Glutamatergic neuron (in vitro differentiated cells): ENCODE data around the gene GNG7. TPM values are rescaled to one million over a fixed set of nuclear protein-coding genes. Genes with fewer than 3 reads are reported as not detected.

Experiments used
- DNase-seq: peaks from one replicate; pipeline ENCODE4 v3.0.0; 2022
- H3K27ac Mint-ChIP-seq: one replicate; pipeline ENCODE4 v1.8.0; 2020; ENCODE audit warnings: mild to moderate bottlenecking, mixed read lengths, inconsistent platforms; ENCODE audit not compliant: unreplicated experiment
- H3K27me3 Mint-ChIP-seq: one replicate; pipeline ENCODE4 v1.8.0; 2020; ENCODE audit warnings: mild to moderate bottlenecking, moderate library complexity, mixed read lengths, inconsistent platforms; ENCODE audit not compliant: unreplicated experiment
- H3K36me3 Mint-ChIP-seq: one replicate; pipeline ENCODE4 v1.8.0; 2020; ENCODE audit warnings: mild to moderate bottlenecking, mixed read lengths, inconsistent platforms; ENCODE audit not compliant: unreplicated experiment
- H3K4me1 Mint-ChIP-seq: one replicate; pipeline ENCODE4 v1.8.0; 2020; ENCODE audit warnings: mild to moderate bottlenecking, low read depth, mixed read lengths, inconsistent platforms; ENCODE audit not compliant: unreplicated experiment
- H3K4me3 Mint-ChIP-seq: one replicate; pipeline ENCODE4 v1.8.0; 2020; ENCODE audit warnings: mild to moderate bottlenecking, mixed read lengths, inconsistent platforms; ENCODE audit not compliant: unreplicated experiment
- H3K9me3 Mint-ChIP-seq: one replicate; pipeline ENCODE4 v1.8.0; 2020; ENCODE audit warnings: mild to moderate bottlenecking, moderate library complexity, mixed read lengths, inconsistent platforms; ENCODE audit not compliant: unreplicated experiment
- total RNA-seq: library from RNA; stranded (reverse); fragmentation: NEBNext Ultra II Directional; extraction: Animal tissue kit (Norgen Biotek cat#: 25700); gene quantifications from one replicate; pipeline ENCODE4 v1.2.1, GENCODE V29; 2021; ENCODE audit not compliant: unreplicated experiment
- TF ChIP-seq, protein P1 (sequence below): fragments of 200-600 bp; sonication (generic); IDR thresholded peaks from one replicate; pipeline ENCODE4 v1.5.0; 2021; ENCODE audit not compliant: partially characterized antibody, unreplicated experiment

GNG7 gene
- total RNA-seq, 1 donor from 2014 or later: 8.0 TPM

DNA sequence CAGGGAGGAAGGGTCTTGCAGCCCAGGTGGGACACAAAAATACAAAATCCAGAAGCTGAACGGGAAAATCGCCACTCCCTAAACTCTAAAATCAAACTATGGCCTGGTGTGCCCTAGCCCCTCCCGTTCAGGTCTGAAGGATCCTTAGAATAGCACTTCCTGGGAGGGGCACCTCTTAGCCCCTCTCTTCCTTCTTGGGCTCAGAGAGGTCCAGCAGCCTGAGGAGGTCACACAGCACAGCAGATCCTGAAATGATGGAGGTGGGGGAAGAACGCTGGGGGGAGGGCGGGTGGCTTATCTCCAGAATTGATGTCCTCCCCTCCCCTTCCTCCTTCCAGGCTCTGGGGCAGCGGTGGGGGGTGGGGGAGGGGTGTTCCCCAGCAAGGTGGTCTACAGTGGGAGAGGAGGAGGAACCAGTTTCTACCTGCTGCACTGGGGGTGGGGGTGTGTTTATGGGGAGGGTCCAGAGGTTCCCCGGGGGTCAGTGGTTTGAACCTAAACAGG is 16.8 kb upstream of the GNG7 start:
- Mint-ChIP-seq H3K4me1 (peaks cover 2% of the 10 kb centered on the region), H3K9me3 (peaks cover 6% of the 10 kb centered on the region), H3K27me3 (peaks cover 7% of the 10 kb centered on the region), H3K27ac (no peak overlapping the region), H3K4me3 (peak overlapping the region; percentile 73), H3K36me3 (peaks cover 12% of the 10 kb centered on the region)
- no peak for DNase-seq
- TF ChIP-seq, protein P1, sequence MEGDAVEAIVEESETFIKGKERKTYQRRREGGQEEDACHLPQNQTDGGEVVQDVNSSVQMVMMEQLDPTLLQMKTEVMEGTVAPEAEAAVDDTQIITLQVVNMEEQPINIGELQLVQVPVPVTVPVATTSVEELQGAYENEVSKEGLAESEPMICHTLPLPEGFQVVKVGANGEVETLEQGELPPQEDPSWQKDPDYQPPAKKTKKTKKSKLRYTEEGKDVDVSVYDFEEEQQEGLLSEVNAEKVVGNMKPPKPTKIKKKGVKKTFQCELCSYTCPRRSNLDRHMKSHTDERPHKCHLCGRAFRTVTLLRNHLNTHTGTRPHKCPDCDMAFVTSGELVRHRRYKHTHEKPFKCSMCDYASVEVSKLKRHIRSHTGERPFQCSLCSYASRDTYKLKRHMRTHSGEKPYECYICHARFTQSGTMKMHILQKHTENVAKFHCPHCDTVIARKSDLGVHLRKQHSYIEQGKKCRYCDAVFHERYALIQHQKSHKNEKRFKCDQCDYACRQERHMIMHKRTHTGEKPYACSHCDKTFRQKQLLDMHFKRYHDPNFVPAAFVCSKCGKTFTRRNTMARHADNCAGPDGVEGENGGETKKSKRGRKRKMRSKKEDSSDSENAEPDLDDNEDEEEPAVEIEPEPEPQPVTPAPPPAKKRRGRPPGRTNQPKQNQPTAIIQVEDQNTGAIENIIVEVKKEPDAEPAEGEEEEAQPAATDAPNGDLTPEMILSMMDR: no peak

GRCh38 chr19:2717638-2718541 is 15.4 kb upstream of the GNG7 start:
- Mint-ChIP-seq H3K36me3 (peaks cover 12% of the 10 kb centered on the region), H3K27ac (no peak overlapping the region), H3K4me3 (no peak overlapping the region), H3K4me1 (no peaks in the 10 kb centered on the region), H3K27me3 (peaks cover 7% of the 10 kb centered on the region), H3K9me3 (peaks cover 6% of the 10 kb centered on the region)
- no peak for DNase-seq
- TF ChIP-seq, protein P1: no peak

DNA sequence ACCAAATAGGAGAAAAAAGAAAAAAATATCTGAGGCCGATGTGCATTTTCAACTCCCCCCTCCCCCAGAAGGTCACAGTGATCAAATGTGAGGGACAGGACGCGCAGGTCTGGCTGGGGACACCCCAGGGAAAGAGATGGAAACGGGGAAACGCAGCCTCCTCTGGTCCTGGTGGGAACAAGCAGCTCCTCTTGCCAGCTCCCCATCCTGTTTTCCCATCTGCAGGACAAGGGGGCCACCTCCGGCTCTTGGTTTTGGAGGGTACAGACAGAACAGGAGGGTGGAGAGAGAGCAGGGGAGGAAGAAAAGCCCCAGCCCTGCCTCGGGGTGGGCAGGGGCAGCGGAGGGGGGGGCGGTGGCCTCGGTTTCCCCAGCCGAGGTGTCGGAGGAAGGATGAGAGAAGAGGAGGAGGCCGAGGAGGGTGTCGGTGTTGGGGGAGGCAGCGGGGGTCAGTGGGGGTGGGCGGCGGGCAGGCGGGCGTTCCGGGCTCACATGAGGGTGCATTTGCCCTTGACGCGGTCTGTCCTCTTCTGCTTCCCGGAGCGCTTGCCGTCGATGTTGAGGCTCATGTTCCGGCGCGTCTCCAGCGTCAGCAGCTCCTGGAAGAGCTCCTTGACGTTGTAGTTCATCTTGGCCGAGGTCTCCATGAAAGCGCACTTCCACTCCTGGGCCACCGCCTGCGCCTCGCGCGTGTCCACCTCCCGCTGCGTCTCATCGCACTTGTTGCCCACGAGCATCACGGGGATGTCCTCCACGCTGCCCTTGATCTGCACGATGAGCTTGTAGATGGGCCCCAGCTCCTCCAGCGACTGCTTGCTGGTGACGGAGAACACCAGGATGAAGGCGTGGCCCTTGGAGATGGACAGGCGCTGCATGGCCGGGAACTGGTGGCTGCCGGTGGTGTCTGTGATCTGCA is 14.5 kb upstream of the GNG7 start:
- no peak for DNase-seq
- H3K4me3 Mint-ChIP-seq: no peak overlapping the region
- H3K9me3 Mint-ChIP-seq: peaks cover 10% of the 10 kb centered on the region
- no peak overlapping the region for H3K27ac Mint-ChIP-seq
- H3K36me3 Mint-ChIP-seq: peaks cover 12% of the 10 kb centered on the region
- no peaks in the 10 kb centered on the region for H3K4me1 Mint-ChIP-seq
- TF ChIP-seq, protein P1: no peak
- H3K27me3 Mint-ChIP-seq: peaks cover 7% of the 10 kb centered on the region

DNA sequence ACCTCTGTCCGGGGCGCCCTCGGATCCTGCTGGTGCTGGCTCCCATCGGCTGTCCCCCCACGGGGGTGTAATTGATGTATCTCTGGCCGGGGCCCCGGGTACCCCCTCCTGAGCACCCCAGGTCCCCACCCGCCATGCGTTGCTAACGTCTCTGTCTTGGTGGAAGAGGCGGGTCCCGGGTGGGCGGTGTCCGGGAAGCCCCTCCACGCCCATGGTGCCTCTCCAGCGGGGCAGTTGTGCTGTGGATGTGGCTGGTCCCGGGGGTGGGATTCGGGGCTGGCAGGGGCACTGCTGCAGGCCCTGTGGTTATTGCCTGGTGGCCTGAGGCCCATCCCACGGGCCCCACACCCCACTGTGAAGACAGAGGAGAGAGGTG is 13.8 kb upstream of the GNG7 start:
- Mint-ChIP-seq H3K4me3 (no peak overlapping the region), H3K27ac (no peak overlapping the region), H3K4me1 (no peaks in the 10 kb centered on the region), H3K9me3 (peaks cover 10% of the 10 kb centered on the region), H3K36me3 (peaks cover 12% of the 10 kb centered on the region), H3K27me3 (peaks cover 8% of the 10 kb centered on the region)
- no peak for DNase-seq
- TF ChIP-seq, protein P1: no peak
